Lower leg skin (tissue), 4 donors: ENCODE results near the gene MINDY4. TPM values are rescaled to one million over a fixed set of nuclear protein-coding genes. Genes with fewer than 3 reads are reported as not detected.
A peak's percentile ranks its signal among the peaks of the same experiment; 100 is the strongest.

Experiments used
- DNase-seq, 2 donors: peaks; one replicate each; pipeline ENCODE4 v3.0.0-alpha.2; 2019; ENCODE audit warnings: low spot score in 2 of 2
- H3K4me3 ChIP-seq: fragments of 200-600 bp; sonication (generic); 2 replicates; pipeline ENCODE4 v1.5.1; 2017; ENCODE audit warnings: mild to moderate bottlenecking, low read depth; ENCODE audit not compliant: poor library complexity, severe bottlenecking
- CTCF ChIP-seq, 3 donors: fragments of 450-650 bp; IDR thresholded peaks; one replicate each; pipeline ENCODE4 v1.5.1; 2016; ENCODE audit warnings: antibody characterized with exemption in 3 of 3, mild to moderate bottlenecking in 3 of 3, moderate library complexity in 2 of 3
- POLR2A ChIP-seq, 2 donors: fragments of 450-650 bp; IDR thresholded peaks; one replicate each; pipeline ENCODE4 v1.6.1; 2016 to 2017; ENCODE audit warnings: antibody characterized with exemption in 2 of 2, mild to moderate bottlenecking in 1 of 2, moderate library complexity in 1 of 2
- WGBS, 2 donors: methylation state at CpG; one replicate each; pipeline ENCODE4 v1.1.5; 2018; 5-methylcytosine and 5-hydroxymethylcytosine counted together
- intact Hi-C: fragments of 100-400 bp; cut with DNase I; formaldehyde crosslinking; loops from one replicate; pipeline ENCODE4 v1.15.0; 2023; ENCODE audit warnings: low total_unique reads
- total RNA-seq, 4 donors: library from RNA; depleted of rRNA; stranded (reverse); fragments of >200 nt; gene quantifications; one replicate each; pipeline ENCODE4 v1.1.0, GENCODE V29; 2016

Gene MINDY4
- total RNA-seq, 4 donors from 2014 or later, result 4.0 to 4.7 (median 4.4) TPM

- intact Hi-C loops, result no loop called here
- peak; percentile 57 to 95 for DNase-seq
- no peak overlapping the region for H3K4me3 ChIP-seq
- TF ChIP-seq POLR2A (IDR thresholded peaks at IDR 0.05) (no peak), CTCF (IDR thresholded peaks at IDR 0.05) (no peak)
- 13 to 23% methylated on average over 21 to 24 of the region's 25 CpGs for WGBS, 2 donors
These were observed 167.5 kb downstream of the MINDY4 start for GRCh38 chr7:30938435-30939316.

DNA sequence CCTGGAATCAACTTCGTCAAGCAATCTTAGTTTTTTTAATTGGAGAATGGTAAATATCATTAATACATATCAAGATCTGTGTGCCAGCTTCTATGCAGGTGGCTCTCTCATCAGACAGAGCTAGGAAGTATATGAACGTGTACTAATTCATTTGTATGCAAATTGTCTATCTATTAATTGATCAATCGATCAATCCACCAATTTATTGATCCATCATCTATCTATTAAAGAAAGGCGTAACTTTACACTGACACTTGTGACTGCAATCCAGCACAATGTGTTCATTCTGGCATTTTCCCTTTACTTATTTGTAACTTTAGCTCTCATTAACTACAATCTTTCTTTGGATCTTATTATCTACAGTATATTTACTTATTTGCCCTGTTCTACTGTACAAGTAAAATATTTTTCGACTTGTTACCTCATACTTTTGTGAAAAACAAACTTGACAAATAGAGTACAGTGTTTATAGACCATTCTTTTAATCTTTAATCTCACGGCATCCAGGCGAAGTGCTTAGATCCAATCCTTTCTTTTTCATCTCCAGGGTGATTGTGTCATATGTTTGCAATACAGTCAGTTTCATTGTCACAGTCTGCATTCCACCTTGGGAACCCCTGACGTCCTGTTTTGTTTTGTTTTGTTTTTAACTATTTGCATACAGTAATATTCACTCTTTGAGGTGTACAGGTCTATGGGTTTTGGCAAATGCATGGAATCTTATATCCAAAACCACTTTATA is 170.5 kb downstream of the MINDY4 start:
- intact Hi-C loops, result no loop called here
- WGBS, 2 donors, result 58 to 64% methylated on average over 8 of the region's 8 CpGs
- H3K4me3 ChIP-seq, result no peak overlapping the region
- DNase-seq, result no peak
- no peak for TF ChIP-seq POLR2A (IDR thresholded peaks at IDR 0.05)
- no peak for TF ChIP-seq CTCF (IDR thresholded peaks at IDR 0.05)

Other genes with a start within 250 kb of the MINDY4 start
- gene GARS1, start 176.5 kb upstream of the MINDY4 start, total RNA-seq, result 100 to 1,000 TPM in 2 of 4 donors, 10 to 100 TPM in 2; 73.2 to 107 (median 99.8) TPM
- under 1 TPM in 1 of 4 donors, not detected in 3; 0.45 TPM for gene CRHR2, start 89.0 kb upstream of the MINDY4 start, total RNA-seq
- gene INMT, start 19.3 kb upstream of the MINDY4 start, total RNA-seq, result 1 to 10 TPM; 1.7 to 6.8 (median 4.5) TPM
- gene AQP1, start 140.4 kb downstream of the MINDY4 start, total RNA-seq, result 100 to 1,000 TPM in 2 of 4 donors, 10 to 100 TPM in 2; 50.7 to 247 (median 103) TPM
- not detected for gene GHRHR, start 192.5 kb downstream of the MINDY4 start, total RNA-seq